HCT116 (cell line): ENCODE results near the gene SLC25A25. TPM values are rescaled to one million over a fixed set of nuclear protein-coding genes. Genes with fewer than 3 reads are reported as not detected.

Source experiments
- ATAC-seq: fragments of 200-7000 bp; cut with Tn5 transposase; 2 replicates; pipeline ENCODE4 v1.9.1; 2020; ENCODE audit warnings: mild to moderate bottlenecking, moderate library complexity
- BruUV-seq: library from RNA; stranded (reverse); fragments of 400-500 nt; replicated peaks from 2 replicates; lab custom pipeline; 2021; lab: Mats Ljungman, UMichigan
- CTCF ChIA-PET: fragments of 300-600 bp; sonication (Branson Sonifier 250); formaldehyde crosslinking; loops from one replicate; lab custom pipeline; 2021; ENCODE audit warnings: antibody characterized with exemption; lab: Charles Lee
- POLR2A ChIA-PET: fragments of 300-600, 350-600 bp; sonication (Branson Sonifier 250); formaldehyde crosslinking; loops from one replicate; lab custom pipeline; 2021; ENCODE audit warnings: antibody characterized with exemption; lab: Charles Lee
- RAD21 ChIA-PET, 2 experiments: fragments of 300-600 bp; sonication (Branson Sonifier 250); formaldehyde crosslinking; loops; one replicate each; lab custom pipeline; 2023; ENCODE audit warnings: low total read pairs in 2 of 2; ENCODE audit not compliant: uncharacterized antibody in 2 of 2, unreplicated experiment in 2 of 2, low non-redundant PET in 1 of 2; lab: Charles Lee
- DNase-seq: peaks from one replicate; pipeline ENCODE4 v3.0.0-alpha.2; 2010; ENCODE audit warnings: low read depth, low spot score
- H2AFZ ChIP-seq: fragments of 200-600 bp; shearing (Covaris generic), sonication (generic); 2 replicates; pipeline ENCODE4 v1.6.1; 2017; ENCODE audit warnings: low read depth, mixed run types, mixed read lengths, antibody characterized with exemption, low read length; ENCODE audit not compliant: poor library complexity, severe bottlenecking
- H3K27ac ChIP-seq: 2 replicates; pipeline ENCODE4 v1.5.1; 2012; ENCODE audit warnings: low read depth, low read length
- H3K27me3 ChIP-seq: fragments of 200-600 bp; sonication (generic); 2 replicates; pipeline ENCODE4 v1.6.1; 2016; ENCODE audit warnings: mixed run types, low read length, mixed read lengths; ENCODE audit not compliant: insufficient read depth
- H3K36me3 ChIP-seq, 2 experiments: fragments of 200-500 bp in 1 of 2; fragments of 200-600 bp in 1 of 2; sonication (Bioruptor generic) in 1 of 2; sonication (generic) in 1 of 2; 2 replicates each; pipeline versions ENCODE4 v1.5.1 to v1.6.1; 2014 to 2016; ENCODE audit warnings: low read length in 2 of 2, inconsistent platforms in 1 of 2, mixed read lengths in 1 of 2, mixed run types in 1 of 2; ENCODE audit not compliant: insufficient read depth in 2 of 2, control insufficient read depth in 1 of 2
- H3K4me1 ChIP-seq, 2 experiments: fragments of 200-600 bp in 1 of 2; sonication (generic) in 1 of 2; 2 replicates each; pipeline versions ENCODE4 v1.5.1 to v1.6.1; 2012 to 2017; ENCODE audit warnings: low read length in 2 of 2, inconsistent platforms in 1 of 2, mild to moderate bottlenecking in 1 of 2, mixed read lengths in 1 of 2, mixed run types in 1 of 2, moderate library complexity in 1 of 2; ENCODE audit not compliant: insufficient read depth in 2 of 2, control insufficient read depth in 1 of 2
- H3K4me2 ChIP-seq: fragments of 200-600 bp; sonication (generic); 2 replicates; pipeline ENCODE4 v1.6.1; 2017; ENCODE audit warnings: mixed run types, low read length, mixed read lengths
- H3K4me3 ChIP-seq, 2 experiments: fragments of 200-600 bp in 1 of 2; sonication (generic) in 1 of 2; replicated peaks in 1 of 2; 2 replicates each; pipeline ENCODE4 v1.5.1; 2011 to 2016; ENCODE audit warnings: low read length in 2 of 2, control low read depth in 1 of 2, low read depth in 1 of 2, mild to moderate bottlenecking in 1 of 2, mixed read lengths in 1 of 2, mixed run types in 1 of 2
- H3K79me2 ChIP-seq: fragments of 200-600 bp; sonication (generic); 2 replicates; pipeline ENCODE4 v1.6.1; 2017; ENCODE audit warnings: mild to moderate bottlenecking, mixed run types, low read length, moderate library complexity, mixed read lengths; ENCODE audit not compliant: insufficient read depth
- H3K9ac ChIP-seq: fragments of 200-600 bp; sonication (generic); 2 replicates; pipeline ENCODE4 v1.6.1; 2016; ENCODE audit warnings: low read length, mixed read lengths
- H3K9me2 ChIP-seq: fragments of 200-600 bp; sonication (generic), shearing (Covaris generic); 2 replicates; pipeline ENCODE4 v1.6.1; 2017; ENCODE audit warnings: mixed run types, mild to moderate bottlenecking, moderate library complexity; ENCODE audit not compliant: insufficient read depth
- H3K9me3 ChIP-seq, 2 experiments: fragments of 200-500 bp in 1 of 2; fragments of 200-600 bp in 1 of 2; sonication (Bioruptor generic) in 1 of 2; sonication (generic) in 1 of 2; 2 replicates each; pipeline ENCODE4 v1.6.1; 2014 to 2017; ENCODE audit warnings: low read length in 2 of 2, mixed read lengths in 2 of 2, inconsistent platforms in 1 of 2, low read depth in 1 of 2, mild to moderate bottlenecking in 1 of 2, mixed run types in 1 of 2, moderate library complexity in 1 of 2; ENCODE audit not compliant: control insufficient read depth in 1 of 2, insufficient read depth in 1 of 2
- H4K20me1 ChIP-seq: fragments of 200-600 bp; sonication (generic), shearing (Covaris generic); 2 replicates; pipeline ENCODE4 v1.6.1; 2017; ENCODE audit warnings: mixed run types, mild to moderate bottlenecking, moderate library complexity; ENCODE audit not compliant: insufficient read depth
- CBX3 ChIP-seq: IDR thresholded peaks from 2 replicates; pipeline ENCODE4 v1.6.1; 2012; ENCODE audit warnings: low read depth
- CEBPB ChIP-seq: IDR thresholded peaks from 2 replicates; pipeline ENCODE4 v1.6.1; 2012; ENCODE audit warnings: low read depth
- EGR1 ChIP-seq: IDR thresholded peaks from 2 replicates; pipeline ENCODE4 v1.6.1; 2012; ENCODE audit warnings: low read depth
- ELF1 ChIP-seq: IDR thresholded peaks from 2 replicates; pipeline ENCODE4 v1.6.1; 2012; ENCODE audit warnings: low read depth, borderline replicate concordance
- EZH2phosphoT487 ChIP-seq: fragments of 200-600 bp; IDR thresholded peaks from 2 replicates; pipeline ENCODE4 v1.6.1; 2018; ENCODE audit warnings: antibody characterized with exemption, borderline replicate concordance
- FOSL1 ChIP-seq: IDR thresholded peaks from 2 replicates; pipeline ENCODE4 v1.6.1; 2012; ENCODE audit warnings: low read depth
- JUND ChIP-seq: IDR thresholded peaks from 2 replicates; pipeline ENCODE4 v1.6.1; 2012
- POLR2AphosphoS5 ChIP-seq: IDR thresholded peaks from 2 replicates; pipeline ENCODE4 v1.6.1; 2011; ENCODE audit warnings: mild to moderate bottlenecking, low read depth, low read length, moderate library complexity
- REST ChIP-seq: IDR thresholded peaks from 2 replicates; pipeline ENCODE4 v1.6.1; 2012; ENCODE audit warnings: low read depth
- SIN3A ChIP-seq: IDR thresholded peaks from 2 replicates; pipeline ENCODE4 v1.6.1; 2012; ENCODE audit warnings: low read depth
- SP1 ChIP-seq: IDR thresholded peaks from 2 replicates; pipeline ENCODE4 v1.6.1; 2012; ENCODE audit warnings: low read depth
- TCF7L2 ChIP-seq: IDR thresholded peaks from 2 replicates; pipeline ENCODE4 v1.7.0; 2011; ENCODE audit warnings: borderline replicate concordance, inconsistent platforms; ENCODE audit not compliant: insufficient read depth, insufficient read length; ENCODE audit errors: extremely low read depth
- ZNF274 ChIP-seq: fragments of 200-500 bp; sonication (Bioruptor generic); IDR thresholded peaks from 2 replicates; pipeline ENCODE4 v1.6.1; 2014; ENCODE audit warnings: mild to moderate bottlenecking, low read depth, low read length, inconsistent platforms
- intact Hi-C: fragments of 100-400 bp; cut with micrococcal nuclease; formaldehyde crosslinking; loops from 2 replicates; pipeline ENCODE4 v1.10.0; 2022
- total RNA-seq: library from RNA; stranded (reverse); gene quantifications from one replicate; pipeline ENCODE4 v1.2.1, GENCODE V29; 2021; ENCODE audit not compliant: unreplicated experiment
- TF ChIP-seq, protein P1 (sequence below): IDR thresholded peaks from 2 replicates; pipeline ENCODE4 v1.6.1; 2011; ENCODE audit warnings: mild to moderate bottlenecking, low read length, moderate library complexity; ENCODE audit not compliant: insufficient replicate concordance; ENCODE audit errors: extremely low read depth
- TF ChIP-seq, protein P2 (sequence below), 3 experiments: fragments of 200-600 bp in 1 of 3; sonication (generic) in 1 of 3; IDR thresholded peaks in 2 of 3; conservative IDR thresholded peaks in 1 of 3; 2 replicates each; pipeline ENCODE4 v1.5.1; 2012 to 2017; ENCODE audit warnings: low read depth in 2 of 3, low read length in 2 of 3, antibody characterized with exemption in 1 of 3, borderline replicate concordance in 1 of 3, control low read depth in 1 of 3, mild to moderate bottlenecking in 1 of 3, mixed read lengths in 1 of 3, mixed run types in 1 of 3, moderate library complexity in 1 of 3; ENCODE audit not compliant: insufficient read depth in 1 of 3

The SLC25A25 gene
- total RNA-seq, 1 experiment from 2014 or later = 15.3 TPM

- Histone ChIP-seq H3K27me3 (no peaks in the 10 kb centered on the region), H3K9me3 (no peaks in the 10 kb centered on the region), H4K20me1 (no peaks in the 10 kb centered on the region), H2AFZ (no peak overlapping the region), H3K4me2 (peak overlapping the region; percentile 71; the same call in 1 of the 2 replicates), H3K9ac (no peak overlapping the region), H3K9me2 (no peaks in the 10 kb centered on the region), H3K79me2 (no peaks in the 10 kb centered on the region), H3K4me3 (no peak overlapping the region), H3K4me1 (peaks cover 27 to 48% of the 10 kb centered on the region in 2 experiments), H3K36me3 (no peaks in the 10 kb centered on the region), H3K27ac (no peak overlapping the region)
- TF ChIP-seq CEBPB = no peak
- TF ChIP-seq ELF1 = no peak
- TF ChIP-seq FOSL1 = no peak
- TF ChIP-seq, protein P1, sequence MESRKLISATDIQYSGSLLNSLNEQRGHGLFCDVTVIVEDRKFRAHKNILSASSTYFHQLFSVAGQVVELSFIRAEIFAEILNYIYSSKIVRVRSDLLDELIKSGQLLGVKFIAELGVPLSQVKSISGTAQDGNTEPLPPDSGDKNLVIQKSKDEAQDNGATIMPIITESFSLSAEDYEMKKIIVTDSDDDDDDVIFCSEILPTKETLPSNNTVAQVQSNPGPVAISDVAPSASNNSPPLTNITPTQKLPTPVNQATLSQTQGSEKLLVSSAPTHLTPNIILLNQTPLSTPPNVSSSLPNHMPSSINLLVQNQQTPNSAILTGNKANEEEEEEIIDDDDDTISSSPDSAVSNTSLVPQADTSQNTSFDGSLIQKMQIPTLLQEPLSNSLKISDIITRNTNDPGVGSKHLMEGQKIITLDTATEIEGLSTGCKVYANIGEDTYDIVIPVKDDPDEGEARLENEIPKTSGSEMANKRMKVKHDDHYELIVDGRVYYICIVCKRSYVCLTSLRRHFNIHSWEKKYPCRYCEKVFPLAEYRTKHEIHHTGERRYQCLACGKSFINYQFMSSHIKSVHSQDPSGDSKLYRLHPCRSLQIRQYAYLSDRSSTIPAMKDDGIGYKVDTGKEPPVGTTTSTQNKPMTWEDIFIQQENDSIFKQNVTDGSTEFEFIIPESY = no peak
- no peak for TF ChIP-seq POLR2AphosphoS5
- TF ChIP-seq EZH2phosphoT487 = no peak
- TF ChIP-seq SIN3A = no peak
- TF ChIP-seq EGR1 = no peak
- TF ChIP-seq, protein P2, sequence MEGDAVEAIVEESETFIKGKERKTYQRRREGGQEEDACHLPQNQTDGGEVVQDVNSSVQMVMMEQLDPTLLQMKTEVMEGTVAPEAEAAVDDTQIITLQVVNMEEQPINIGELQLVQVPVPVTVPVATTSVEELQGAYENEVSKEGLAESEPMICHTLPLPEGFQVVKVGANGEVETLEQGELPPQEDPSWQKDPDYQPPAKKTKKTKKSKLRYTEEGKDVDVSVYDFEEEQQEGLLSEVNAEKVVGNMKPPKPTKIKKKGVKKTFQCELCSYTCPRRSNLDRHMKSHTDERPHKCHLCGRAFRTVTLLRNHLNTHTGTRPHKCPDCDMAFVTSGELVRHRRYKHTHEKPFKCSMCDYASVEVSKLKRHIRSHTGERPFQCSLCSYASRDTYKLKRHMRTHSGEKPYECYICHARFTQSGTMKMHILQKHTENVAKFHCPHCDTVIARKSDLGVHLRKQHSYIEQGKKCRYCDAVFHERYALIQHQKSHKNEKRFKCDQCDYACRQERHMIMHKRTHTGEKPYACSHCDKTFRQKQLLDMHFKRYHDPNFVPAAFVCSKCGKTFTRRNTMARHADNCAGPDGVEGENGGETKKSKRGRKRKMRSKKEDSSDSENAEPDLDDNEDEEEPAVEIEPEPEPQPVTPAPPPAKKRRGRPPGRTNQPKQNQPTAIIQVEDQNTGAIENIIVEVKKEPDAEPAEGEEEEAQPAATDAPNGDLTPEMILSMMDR (IDR thresholded peaks at IDR 0.05 in 2 of 3, conservative IDR thresholded peaks at IDR 0.05 in 1 of 3; ENCODE audit: borderline replicate concordance in 1 of 3, insufficient read depth in 1 of 3, low read depth in 2 of 3, low read length in 2 of 3) = no peak
- no peak for TF ChIP-seq CBX3
- TF ChIP-seq SP1 = no peak
- no peak for TF ChIP-seq JUND
- no peak for TF ChIP-seq ZNF274
- no peak for TF ChIP-seq TCF7L2
- TF ChIP-seq REST = no peak
- no TSS peak for BruUV-seq
- ChIA-PET CTCF (no interaction called here), POLR2A (interaction anchor here (0.9 kb wide), 1 partner anchor 18 kb away, joined by 5 read pairs; the partner anchor contains the start of gene NAIF1), RAD21 (no interaction called here)
- ATAC-seq = no peak
- intact Hi-C loops = no loop called here
- no peak for DNase-seq
Observed at GRCh38 chr9:128049843-128050242, 18.2 kb upstream of the SLC25A25 start.
